Astrocyte (in vitro differentiated cells and primary cell): ENCODE measurements around the gene XCR1.

Experiments used
- CTCF ChIP-seq: IDR thresholded peaks from 2 replicates; pipeline ENCODE4 v1.5.1; 2011; ENCODE audit warnings: low read depth, mild to moderate bottlenecking, inconsistent platforms, low read length, moderate library complexity; ENCODE audit not compliant: insufficient read depth
- EZH2 ChIP-seq: IDR thresholded peaks from 2 replicates; pipeline ENCODE4 v1.6.1; 2012; ENCODE audit warnings: mild to moderate bottlenecking, low read length, inconsistent platforms; ENCODE audit not compliant: insufficient read depth

DNA sequence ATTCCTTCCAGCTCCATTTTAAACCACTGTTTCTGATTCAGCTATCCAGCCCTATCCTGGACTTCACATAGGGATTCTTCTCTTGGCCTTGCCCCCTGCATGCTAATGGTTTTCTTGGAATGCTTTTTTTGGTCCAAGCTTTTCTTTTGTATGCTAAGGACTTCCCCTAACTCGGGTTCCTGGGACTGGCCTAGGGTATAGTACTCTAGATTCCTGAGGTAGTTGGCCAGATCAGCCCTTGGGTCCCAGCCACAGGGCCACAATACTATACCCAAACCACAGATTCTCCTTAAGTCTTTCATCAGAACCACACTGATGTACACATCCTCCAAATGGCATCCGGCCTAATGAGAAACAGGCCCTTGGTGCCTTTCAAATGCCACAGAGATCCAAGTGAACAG, 34.5 kb downstream of the XCR1 start:
- TF ChIP-seq CTCF (no peak), EZH2 (no peak)
